OCI-LY7 (cell line): Measurements from ENCODE around the gene ZNF506. TPM values are rescaled to one million over a fixed set of nuclear protein-coding genes. Genes with fewer than 3 reads are reported as not detected.

Experiments
- BruUV-seq: library from RNA; stranded (reverse); fragments of 400-500 nt; replicated peaks from 2 replicates; lab custom pipeline; 2021; lab: Mats Ljungman, UMichigan
- CTCF ChIA-PET: fragments of 300-600 bp; sonication (Branson Sonifier 250); formaldehyde crosslinking; loops from one replicate; lab custom pipeline; 2022; ENCODE audit warnings: antibody characterized with exemption; ENCODE audit not compliant: unreplicated experiment; lab: Charles Lee
- POLR2A ChIA-PET: fragments of 300-600 bp; sonication (Branson Sonifier 250); formaldehyde crosslinking; loops from one replicate; lab custom pipeline; 2022; ENCODE audit warnings: antibody characterized with exemption; lab: Charles Lee
- DNase-seq: peaks from one replicate; pipeline ENCODE4 v3.0.0-alpha.2; 2015; ENCODE audit warnings: low spot score
- H2AFZ ChIP-seq: fragments of 200-600 bp; sonication (generic), shearing (Covaris generic); 2 replicates; pipeline ENCODE4 v1.6.1; 2014; ENCODE audit warnings: mild to moderate bottlenecking, antibody characterized with exemption, low read length, moderate library complexity
- H3K27ac ChIP-seq: fragments of 200-600 bp; sonication (generic); 2 replicates; pipeline ENCODE4 v1.5.1; 2014; ENCODE audit warnings: mixed run types, low read depth, mild to moderate bottlenecking, moderate library complexity, low read length, inconsistent platforms; ENCODE audit not compliant: poor library complexity, severe bottlenecking
- H3K36me3 ChIP-seq: fragments of 200-600 bp; sonication (generic); 2 replicates; pipeline ENCODE4 v1.6.1; 2014; ENCODE audit warnings: mild to moderate bottlenecking, antibody characterized with exemption, low read length, moderate library complexity, mixed read lengths; ENCODE audit not compliant: insufficient read depth
- H3K4me1 ChIP-seq: fragments of 200-600 bp; sonication (generic); 2 replicates; pipeline ENCODE4 v1.5.1; 2014; ENCODE audit warnings: mild to moderate bottlenecking, low read length; ENCODE audit not compliant: insufficient read depth, poor library complexity, severe bottlenecking
- H3K4me2 ChIP-seq: fragments of 200-600 bp; sonication (generic); 2 replicates; pipeline ENCODE4 v1.6.1; 2014; ENCODE audit warnings: mild to moderate bottlenecking, low read length
- H3K4me3 ChIP-seq: fragments of 200-600 bp; sonication (generic); 2 replicates; pipeline ENCODE4 v1.5.1; 2014; ENCODE audit warnings: mild to moderate bottlenecking, low read depth, low read length; ENCODE audit not compliant: poor library complexity, severe bottlenecking
- H3K79me2 ChIP-seq: fragments of 200-600 bp; sonication (generic); 2 replicates; pipeline ENCODE4 v1.6.1; 2016; ENCODE audit warnings: low read depth, mild to moderate bottlenecking, low read length, moderate library complexity, mixed read lengths; ENCODE audit not compliant: insufficient read depth
- H3K9me2 ChIP-seq: fragments of 200-600 bp; sonication (generic); 2 replicates; pipeline ENCODE4 v1.6.1; 2016; ENCODE audit warnings: mild to moderate bottlenecking, low read length, mixed read lengths; ENCODE audit not compliant: insufficient read depth
- H3K9me3 ChIP-seq: fragments of 200-600 bp; sonication (generic); 2 replicates; pipeline ENCODE4 v1.6.1; 2014; ENCODE audit warnings: mild to moderate bottlenecking, mixed run types, low read length, mixed read lengths
- H4K20me1 ChIP-seq: fragments of 200-600 bp; sonication (generic); 2 replicates; pipeline ENCODE4 v1.6.1; 2014; ENCODE audit warnings: mild to moderate bottlenecking, antibody characterized with exemption, low read length, moderate library complexity, mixed read lengths; ENCODE audit not compliant: insufficient read depth
- EZH2phosphoT487 ChIP-seq: fragments of 200-600 bp; sonication (generic); IDR thresholded peaks from 2 replicates; pipeline ENCODE4 v1.6.1; 2018; ENCODE audit warnings: low read depth, borderline replicate concordance, mild to moderate bottlenecking, mixed run types, antibody characterized with exemption, low read length, moderate library complexity, mixed read lengths
- intact Hi-C: fragments of 100-400 bp; cut with micrococcal nuclease; formaldehyde crosslinking; loops from one replicate; pipeline ENCODE4 v1.10.0; 2022; ENCODE audit not compliant: unreplicated experiment
- total RNA-seq, 2 experiments: library from RNA; depleted of rRNA in 1 of 2; stranded (reverse); fragments of >200 nt in 1 of 2; shearing (Covaris generic) in 1 of 2; gene quantifications; 2 replicates each; pipeline ENCODE4 v1.2.3, GENCODE V29; 2014 to 2022
- TF ChIP-seq, protein P1 (sequence below): fragments of 200-600 bp; sonication (generic); conservative IDR thresholded peaks from 2 replicates; pipeline ENCODE4 v1.5.1; 2014; ENCODE audit warnings: mild to moderate bottlenecking, antibody characterized with exemption, low read length, moderate library complexity, mixed read lengths

ZNF506 gene
- total RNA-seq, 2 experiments from 2014 or later, result 29.7 to 36.4 TPM

DNA sequence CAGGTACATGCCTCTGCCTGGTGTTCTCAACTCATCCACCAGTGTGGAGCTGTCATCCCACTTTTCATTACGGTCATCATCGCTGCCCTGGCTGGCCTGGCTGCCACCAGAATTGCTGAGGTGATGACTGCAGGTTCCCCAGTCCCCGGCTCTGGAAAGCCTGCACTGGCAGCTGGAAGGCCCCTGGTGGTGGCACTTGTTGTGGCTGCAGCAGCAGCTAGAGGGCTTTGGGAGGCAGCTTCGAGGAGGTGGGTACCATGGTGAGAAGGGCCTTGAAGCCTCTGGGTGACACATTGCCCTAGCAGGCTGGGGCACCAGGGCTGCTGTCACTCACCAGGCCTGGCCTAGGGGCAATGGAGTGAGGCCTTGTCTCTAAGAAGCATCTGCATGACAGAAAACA, 63.4 kb downstream of the ZNF506 start:
- BruUV-seq, result no TSS peak
- Histone ChIP-seq H3K36me3 (no peaks in the 10 kb centered on the region), H3K4me2 (no peak overlapping the region), H2AFZ (no peak overlapping the region), H3K9me3 (no peaks in the 10 kb centered on the region), H3K27ac (no peak overlapping the region), H3K79me2 (no peaks in the 10 kb centered on the region), H4K20me1 (no peaks in the 10 kb centered on the region), H3K9me2 (no peaks in the 10 kb centered on the region), H3K4me3 (no peak overlapping the region), H3K4me1 (no peaks in the 10 kb centered on the region)
- DNase-seq, result peak; percentile 16
- ChIA-PET POLR2A (interaction anchor here (0.6 kb wide), 1 partner anchor 55 kb away, joined by 3 read pairs; no protein-coding TSS in a partner anchor), CTCF (no interaction called here)
- intact Hi-C loops, result no loop called here
- TF ChIP-seq, protein P1, sequence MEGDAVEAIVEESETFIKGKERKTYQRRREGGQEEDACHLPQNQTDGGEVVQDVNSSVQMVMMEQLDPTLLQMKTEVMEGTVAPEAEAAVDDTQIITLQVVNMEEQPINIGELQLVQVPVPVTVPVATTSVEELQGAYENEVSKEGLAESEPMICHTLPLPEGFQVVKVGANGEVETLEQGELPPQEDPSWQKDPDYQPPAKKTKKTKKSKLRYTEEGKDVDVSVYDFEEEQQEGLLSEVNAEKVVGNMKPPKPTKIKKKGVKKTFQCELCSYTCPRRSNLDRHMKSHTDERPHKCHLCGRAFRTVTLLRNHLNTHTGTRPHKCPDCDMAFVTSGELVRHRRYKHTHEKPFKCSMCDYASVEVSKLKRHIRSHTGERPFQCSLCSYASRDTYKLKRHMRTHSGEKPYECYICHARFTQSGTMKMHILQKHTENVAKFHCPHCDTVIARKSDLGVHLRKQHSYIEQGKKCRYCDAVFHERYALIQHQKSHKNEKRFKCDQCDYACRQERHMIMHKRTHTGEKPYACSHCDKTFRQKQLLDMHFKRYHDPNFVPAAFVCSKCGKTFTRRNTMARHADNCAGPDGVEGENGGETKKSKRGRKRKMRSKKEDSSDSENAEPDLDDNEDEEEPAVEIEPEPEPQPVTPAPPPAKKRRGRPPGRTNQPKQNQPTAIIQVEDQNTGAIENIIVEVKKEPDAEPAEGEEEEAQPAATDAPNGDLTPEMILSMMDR, result peak; percentile 42; the same call in 1 of the 2 replicates
- no peak for TF ChIP-seq EZH2phosphoT487

DNA sequence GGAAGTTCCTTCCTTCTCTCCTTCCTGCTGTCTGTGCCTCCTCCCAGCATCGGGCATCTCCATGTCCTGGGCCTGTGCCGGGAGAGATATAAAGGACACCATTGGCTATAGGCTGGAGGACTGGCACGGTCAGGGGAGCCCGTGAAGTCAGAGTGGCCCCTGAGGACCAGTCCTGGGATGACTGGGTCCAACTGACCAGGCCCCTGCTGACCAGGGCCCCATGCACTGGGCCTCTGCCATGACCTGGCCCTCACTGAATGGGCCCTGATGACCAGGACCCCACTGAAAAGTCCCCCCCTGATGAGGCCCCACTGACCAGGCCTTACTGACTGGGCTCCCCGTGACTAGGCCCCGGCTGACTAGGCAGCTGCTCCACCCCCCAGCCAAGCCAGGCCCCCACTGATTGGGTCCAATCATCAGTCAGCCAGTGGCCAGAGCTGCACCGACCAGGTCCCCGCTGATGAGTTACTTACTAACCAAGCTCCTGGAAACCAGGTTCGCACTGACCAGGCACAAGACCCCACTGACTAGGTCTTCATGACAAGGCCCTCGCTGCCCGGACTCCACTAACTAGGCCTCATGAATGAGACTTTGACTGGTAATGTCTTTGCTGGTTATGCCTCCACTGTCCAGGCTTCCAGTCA, 68.7 kb downstream of the ZNF506 start:
- intact Hi-C loops, result no loop called here
- Histone ChIP-seq H3K79me2 (no peaks in the 10 kb centered on the region), H3K4me1 (no peaks in the 10 kb centered on the region), H3K36me3 (no peaks in the 10 kb centered on the region), H4K20me1 (no peaks in the 10 kb centered on the region), H2AFZ (no peak overlapping the region), H3K9me3 (no peaks in the 10 kb centered on the region), H3K9me2 (no peaks in the 10 kb centered on the region), H3K27ac (no peak overlapping the region), H3K4me2 (no peak overlapping the region), H3K4me3 (no peak overlapping the region)
- no TSS peak for BruUV-seq
- TF ChIP-seq, protein P1, result no peak
- TF ChIP-seq EZH2phosphoT487, result no peak
- ChIA-PET POLR2A (no interaction called here), CTCF (no interaction called here)
- DNase-seq, result no peak

DNA sequence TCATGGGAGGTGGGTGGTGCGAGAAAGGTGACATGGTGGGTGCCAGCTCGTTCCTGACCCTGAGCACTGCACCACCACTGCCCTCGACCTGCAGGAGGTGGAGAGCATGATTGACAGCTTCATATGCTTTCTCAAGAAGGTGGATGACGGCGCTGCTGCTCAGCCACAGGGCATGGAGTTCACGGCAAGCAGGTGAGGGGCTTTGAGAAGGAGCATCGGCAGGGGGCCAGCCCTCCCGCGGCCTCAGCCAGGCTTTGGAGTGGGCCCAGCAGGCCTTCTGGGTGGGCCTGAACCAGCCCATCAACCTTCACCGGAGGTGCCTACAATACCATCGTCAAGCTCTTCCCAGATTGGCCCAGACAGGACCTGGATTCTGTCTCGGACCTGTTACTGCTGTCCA, 69.7 kb downstream of the ZNF506 start:
- Histone ChIP-seq H3K36me3 (no peaks in the 10 kb centered on the region), H3K9me2 (no peaks in the 10 kb centered on the region), H3K9me3 (no peaks in the 10 kb centered on the region), H3K27ac (no peak overlapping the region), H3K4me3 (no peak overlapping the region), H4K20me1 (no peaks in the 10 kb centered on the region), H2AFZ (no peak overlapping the region), H3K4me1 (no peaks in the 10 kb centered on the region), H3K79me2 (no peaks in the 10 kb centered on the region), H3K4me2 (no peak overlapping the region)
- CTCF ChIA-PET, result no interaction called here
- POLR2A ChIA-PET, result no interaction called here
- no peak for DNase-seq
- no peak for TF ChIP-seq EZH2phosphoT487
- TF ChIP-seq, protein P1, result no peak
- no TSS peak for BruUV-seq
- intact Hi-C loops, result no loop called here
